HAP-1 (cell line): ENCODE measurements around the gene ITK.
"Not testable (repeated sequence)": the region's sequence is repeated elsewhere in the genome, so short reads cannot be mapped to it uniquely, and the experiment has no call there.

Experiments used
- DNase-seq, 2 experiments: peaks; one replicate each; pipeline ENCODE4 v3.0.0-alpha.2; 2016 to 2020; ENCODE audit warnings: low spot score in 2 of 2
- H3K27me3 ChIP-seq: fragments of 250-450 bp; sonication (Bioruptor Pico); 2 replicates; pipeline ENCODE4 v1.5.1; 2020; ENCODE audit warnings: low read depth, mild to moderate bottlenecking, moderate library complexity
- H3K36me3 ChIP-seq: fragments of 250-450 bp; sonication (Bioruptor Pico); replicated peaks from 2 replicates; pipeline ENCODE4 v1.5.1; 2020; ENCODE audit warnings: mild to moderate bottlenecking
- H3K4me1 ChIP-seq: fragments of 250-450 bp; sonication (Bioruptor Pico); 2 replicates; pipeline ENCODE4 v1.5.1; 2020; ENCODE audit warnings: mild to moderate bottlenecking
- H3K4me3 ChIP-seq: fragments of 250-450 bp; sonication (Bioruptor Pico); 2 replicates; pipeline ENCODE4 v1.5.1; 2020; ENCODE audit warnings: mild to moderate bottlenecking, moderate library complexity
- H3K9me3 ChIP-seq: fragments of 250-450 bp; sonication (Bioruptor Pico); 2 replicates; pipeline ENCODE4 v1.5.1; 2020; ENCODE audit warnings: mild to moderate bottlenecking, moderate library complexity
- in situ Hi-C: fragments of 300-500 bp; cut with MboI; formaldehyde crosslinking; loops from 3 replicates; pipeline ENCODE4 v1.14.3; 2020; ENCODE audit warnings: low sequenced_read_pairs, inconsistent platforms, mixed read lengths

Gene ITK

DNA sequence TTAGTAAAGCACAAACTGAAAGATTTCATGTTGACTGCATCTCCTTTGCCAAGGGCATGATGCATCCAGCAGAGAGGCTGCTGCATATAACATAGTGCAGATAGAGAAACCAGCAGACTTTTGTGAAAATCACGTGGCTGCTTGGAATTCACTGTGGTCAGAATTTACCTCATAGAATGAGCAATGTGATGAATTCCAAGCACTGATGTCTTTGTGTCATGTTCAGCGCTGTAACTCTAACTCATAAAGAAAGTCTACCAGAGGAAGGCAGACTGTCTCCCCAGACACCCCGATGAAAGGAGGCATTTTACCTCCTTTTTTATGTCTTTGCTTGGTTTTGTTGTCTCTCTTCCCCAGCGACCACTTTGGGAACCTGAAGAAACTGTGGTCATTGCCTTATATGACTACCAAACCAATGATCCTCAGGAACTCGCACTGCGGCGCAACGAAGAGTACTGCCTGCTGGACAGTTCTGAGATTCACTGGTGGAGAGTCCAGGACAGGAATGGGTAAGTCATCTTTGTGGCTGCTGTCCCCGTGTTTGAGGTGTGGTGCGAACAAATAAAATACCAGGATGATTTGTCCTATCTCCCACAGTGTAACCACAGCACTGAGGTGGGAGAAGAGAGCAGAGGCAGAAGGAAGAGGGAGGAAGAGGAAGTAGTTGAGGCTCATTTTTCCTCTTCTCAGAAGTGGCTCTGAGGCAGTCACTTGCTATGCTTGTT, 42.0 kb downstream of the ITK start:
- Histone ChIP-seq H3K36me3 (no peaks in the 10 kb centered on the region), H3K4me3 (no peak overlapping the region), H3K9me3 (no peaks in the 10 kb centered on the region), H3K27me3 (no peaks in the 10 kb centered on the region), H3K4me1 (no peaks in the 10 kb centered on the region)
- in situ Hi-C loops, result no loop called here
- no peak for DNase-seq

- H3K36me3 ChIP-seq, result no peaks in the 10 kb centered on the region
- H3K4me1 ChIP-seq, result no peaks in the 10 kb centered on the region
- H3K4me3 ChIP-seq, result no peak overlapping the region
- in situ Hi-C loops, result no loop called here
- no peaks in the 10 kb centered on the region for H3K27me3 ChIP-seq
- H3K9me3 ChIP-seq, result no peaks in the 10 kb centered on the region
- no peak for DNase-seq
Observed at GRCh38 chr5:157225469-157226422, 45.1 kb downstream of the ITK start.

DNA sequence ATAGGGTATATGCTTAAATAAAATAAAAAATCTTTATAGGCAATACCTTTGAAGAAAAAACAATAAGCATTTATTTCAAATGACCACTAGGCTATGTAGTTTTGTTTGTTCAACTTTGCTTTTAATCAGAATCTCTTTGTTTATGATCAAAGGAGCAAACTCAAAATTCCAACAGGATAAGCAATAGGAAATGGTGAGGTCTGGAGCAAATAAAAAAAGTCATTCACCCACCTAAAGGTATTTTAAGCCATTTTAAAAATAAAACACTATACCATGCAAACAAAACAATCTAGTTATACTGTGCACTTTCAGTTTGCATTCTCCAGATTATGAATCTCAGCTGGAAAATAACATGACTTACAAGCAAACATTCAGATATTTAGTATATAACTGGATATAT, 50.0 kb downstream of the ITK start:
- Histone ChIP-seq H3K36me3 (no peaks in the 10 kb centered on the region), H3K9me3 (no peaks in the 10 kb centered on the region), H3K4me1 (no peaks in the 10 kb centered on the region), H3K27me3 (no peaks in the 10 kb centered on the region), H3K4me3 (no peak overlapping the region)
- DNase-seq, result no peak
- in situ Hi-C loops, result no loop called here

DNA sequence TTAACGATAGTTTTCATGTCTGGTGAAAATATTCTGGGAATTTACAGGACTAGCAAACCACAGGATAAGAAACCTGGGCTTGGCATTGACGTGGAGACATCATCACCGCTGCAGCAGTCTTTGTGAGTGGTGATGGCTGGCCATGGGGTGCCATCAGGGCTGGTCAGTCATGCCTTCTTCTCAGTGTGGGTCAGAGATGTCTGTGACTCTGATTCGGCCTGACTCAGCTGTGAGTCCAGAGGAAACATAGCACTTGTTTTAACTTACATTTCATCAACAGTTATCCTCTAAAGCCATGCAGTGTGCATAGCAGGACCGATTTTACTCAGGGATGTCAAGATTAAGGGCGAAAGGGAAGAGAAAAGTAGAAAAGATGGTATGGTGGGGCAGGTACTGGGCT, 52.1 kb downstream of the ITK start:
- no peak overlapping the region for H3K4me3 ChIP-seq
- in situ Hi-C loops, result no loop called here
- no peaks in the 10 kb centered on the region for H3K36me3 ChIP-seq
- H3K9me3 ChIP-seq, result no peaks in the 10 kb centered on the region
- no peak for DNase-seq
- H3K27me3 ChIP-seq, result no peaks in the 10 kb centered on the region
- no peaks in the 10 kb centered on the region for H3K4me1 ChIP-seq

DNA sequence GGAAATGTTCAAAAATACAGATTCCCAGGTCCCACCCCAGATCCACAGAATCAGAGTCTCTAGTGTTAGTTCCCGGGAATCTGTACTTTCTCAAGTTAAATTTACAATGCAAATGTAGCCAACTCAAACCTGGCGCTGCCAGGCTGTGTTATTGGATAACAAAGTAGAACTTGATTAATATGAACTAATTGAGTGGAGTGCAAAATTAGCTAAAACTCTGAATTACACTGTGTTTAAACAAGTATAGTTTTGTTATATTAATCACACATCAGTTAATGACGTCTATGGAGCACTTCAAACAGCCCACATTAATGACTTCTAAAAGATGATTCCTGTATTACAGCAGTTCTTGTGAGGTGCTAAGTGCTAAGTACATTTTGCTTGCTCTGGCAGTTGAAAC, 52.9 kb downstream of the ITK start:
- no peak for DNase-seq
- no peaks in the 10 kb centered on the region for H3K27me3 ChIP-seq

GRCh38 chr5:157236423-157236822, 55.8 kb downstream of the ITK start:
- no peaks in the 10 kb centered on the region for H3K9me3 ChIP-seq
- no peak for DNase-seq
- H3K4me1 ChIP-seq, result no peaks in the 10 kb centered on the region
- no peak overlapping the region for H3K4me3 ChIP-seq
- no peaks in the 10 kb centered on the region for H3K27me3 ChIP-seq
- in situ Hi-C loops, result no loop called here
- no peaks in the 10 kb centered on the region for H3K36me3 ChIP-seq

More for the DNA sequence above, 52.9 kb downstream of the ITK start:
- H3K9me3 ChIP-seq, result no peaks in the 10 kb centered on the region
- no peaks in the 10 kb centered on the region for H3K4me1 ChIP-seq
- H3K4me3 ChIP-seq, result no peak overlapping the region
- in situ Hi-C loops, result no loop called here
- no peaks in the 10 kb centered on the region for H3K36me3 ChIP-seq

- in situ Hi-C loops, result no loop called here
- no peaks in the 10 kb centered on the region for H3K36me3 ChIP-seq
- no peak for DNase-seq
- no peak overlapping the region for H3K4me3 ChIP-seq
- H3K27me3 ChIP-seq, result no peaks in the 10 kb centered on the region
- no peaks in the 10 kb centered on the region for H3K9me3 ChIP-seq
- H3K4me1 ChIP-seq, result peaks cover 12% of the 10 kb centered on the region
Observed at GRCh38 chr5:157241483-157241882, 60.8 kb downstream of the ITK start.

GRCh38 chr5:157244704-157245103, 64.1 kb downstream of the ITK start:
- H3K4me3 ChIP-seq, H3K9me3 ChIP-seq, DNase-seq, H3K27me3 ChIP-seq, in situ Hi-C loops, H3K36me3 ChIP-seq: not testable (repeated sequence)
- H3K4me1 ChIP-seq, result peaks cover 12% of the 10 kb centered on the region

DNA sequence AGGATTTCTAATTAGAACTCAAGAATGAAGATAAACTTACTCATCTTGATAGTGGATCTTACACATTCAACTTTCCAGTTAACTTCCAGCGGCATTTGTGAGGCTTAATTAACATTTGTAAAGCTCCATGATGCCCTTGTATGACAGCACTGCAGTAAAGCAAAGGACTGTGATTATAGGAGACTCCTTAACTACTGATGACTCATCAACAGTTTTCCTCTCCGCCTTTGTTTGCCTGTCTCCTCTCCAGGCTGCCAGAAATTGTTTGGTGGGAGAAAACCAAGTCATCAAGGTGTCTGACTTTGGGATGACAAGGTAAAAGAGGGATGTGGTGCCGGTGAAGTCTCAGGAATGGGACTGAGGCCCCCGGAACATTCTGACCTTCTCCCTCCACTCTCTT, 64.8 kb downstream of the ITK start:
- H3K27me3 ChIP-seq, result no peaks in the 10 kb centered on the region
- in situ Hi-C loops, result no loop called here
- no peaks in the 10 kb centered on the region for H3K36me3 ChIP-seq
- H3K4me3 ChIP-seq, result no peak overlapping the region
- peak; percentile 60 to 96 for DNase-seq
- peaks cover 12% of the 10 kb centered on the region for H3K4me1 ChIP-seq
- H3K9me3 ChIP-seq, result no peaks in the 10 kb centered on the region

GRCh38 chr5:157245886-157246285, 65.2 kb downstream of the ITK start:
- in situ Hi-C loops, result no loop called here
- Histone ChIP-seq H3K27me3 (no peaks in the 10 kb centered on the region), H3K36me3 (no peaks in the 10 kb centered on the region), H3K9me3 (no peaks in the 10 kb centered on the region), H3K4me1 (peaks cover 12% of the 10 kb centered on the region), H3K4me3 (no peak overlapping the region)
- no peak for DNase-seq

- peaks cover 12% of the 10 kb centered on the region for H3K4me1 ChIP-seq
- H3K4me3 ChIP-seq, result no peak overlapping the region
- no peaks in the 10 kb centered on the region for H3K36me3 ChIP-seq
- H3K9me3 ChIP-seq, result no peaks in the 10 kb centered on the region
- in situ Hi-C loops, result no loop called here
- no peaks in the 10 kb centered on the region for H3K27me3 ChIP-seq
- DNase-seq, result no peak
Observed at GRCh38 chr5:157247267-157247666, 66.6 kb downstream of the ITK start.

GRCh38 chr5:157248821-157249470, 68.3 kb downstream of the ITK start:
- H3K4me1 ChIP-seq, result peaks cover 12% of the 10 kb centered on the region
- H3K36me3 ChIP-seq, result no peaks in the 10 kb centered on the region
- no peaks in the 10 kb centered on the region for H3K27me3 ChIP-seq
- in situ Hi-C loops, result no loop called here
- H3K4me3 ChIP-seq, result no peak overlapping the region
- no peaks in the 10 kb centered on the region for H3K9me3 ChIP-seq
- no peak for DNase-seq

DNA sequence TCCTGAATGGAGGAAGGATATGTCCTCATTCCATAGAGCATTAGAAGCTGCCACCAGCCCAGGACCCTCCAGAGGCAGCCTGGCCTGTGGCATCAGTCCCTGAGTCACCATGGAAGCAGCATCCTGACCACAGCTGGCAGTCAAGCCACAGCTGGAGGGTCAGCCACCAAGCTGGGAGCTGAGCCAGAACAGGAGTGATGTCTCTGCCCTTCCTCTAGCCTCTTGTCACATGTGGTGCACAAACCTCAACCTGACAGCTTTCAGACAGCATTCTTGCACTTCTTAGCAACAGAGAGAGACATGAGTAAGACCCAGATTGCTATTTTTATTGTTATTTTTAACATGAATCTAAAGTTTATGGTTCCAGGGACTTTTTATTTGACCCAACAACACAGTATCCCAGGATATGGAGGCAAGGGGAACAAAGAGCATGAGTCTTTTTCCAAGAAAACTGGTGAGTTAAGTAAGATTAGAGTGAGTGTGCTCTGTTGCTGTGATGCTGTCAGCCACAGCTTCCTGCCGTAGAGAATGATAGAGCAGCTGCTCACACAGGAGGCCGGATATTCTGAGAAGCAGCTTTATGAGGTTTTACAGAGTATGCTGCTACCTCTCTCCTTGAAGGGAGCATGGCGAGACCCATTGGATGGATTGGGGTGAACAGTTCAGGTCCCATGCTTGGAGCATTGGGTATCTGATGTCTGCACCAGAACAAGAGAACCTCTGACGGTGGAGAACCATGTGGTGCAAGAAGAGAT, 72.2 kb downstream of the ITK start:
- in situ Hi-C loops, result loop anchor here (10.0 kb wide), 1 partner anchor 62 kb away; no protein-coding TSS in a partner anchor
- no peaks in the 10 kb centered on the region for H3K36me3 ChIP-seq
- no peaks in the 10 kb centered on the region for H3K4me1 ChIP-seq
- H3K27me3 ChIP-seq, result no peaks in the 10 kb centered on the region
- H3K9me3 ChIP-seq, result no peaks in the 10 kb centered on the region
- no peak for DNase-seq
- no peak overlapping the region for H3K4me3 ChIP-seq
